Gastroesophageal sphincter (tissue), 4 donors: Measurements from ENCODE around the gene EFHD2. TPM values are rescaled to one million over a fixed set of nuclear protein-coding genes. Genes with fewer than 3 reads are reported as not detected.
"Not testable (repeated sequence)": the region's sequence is repeated elsewhere in the genome, so short reads cannot be mapped to it uniquely, and the experiment has no call there.

Experiments
- ATAC-seq: fragments of 150-250 bp; one replicate; pipeline ENCODE4 v1.9.1; 2016; ENCODE audit warnings: mild to moderate bottlenecking, moderate library complexity
- H3K27ac ChIP-seq, 4 donors: fragments of 200-600 bp; sonication (generic) in 3 of 4; 1 replicate in 3 of 4; 2 replicates in 1 of 4; pipeline ENCODE4 v1.5.1; 2016 to 2019
- H3K27me3 ChIP-seq: fragments of 200-600 bp; sonication (generic); one replicate; pipeline ENCODE4 v1.5.1; 2019
- H3K36me3 ChIP-seq, 2 donors: fragments of 200-600 bp; sonication (generic); one replicate each; pipeline ENCODE4 v1.5.1; 2019; ENCODE audit warnings: control low read depth in 1 of 2
- H3K4me1 ChIP-seq, 3 donors: fragments of 200-600 bp; sonication (generic); 1 replicate in 2 of 3; 2 replicates in 1 of 3; pipeline ENCODE4 v1.5.1; 2016 to 2019; ENCODE audit warnings: control low read depth in 2 of 3
- H3K4me3 ChIP-seq, 2 donors: fragments of 200-600 bp; sonication (generic); one replicate each; pipeline ENCODE4 v1.5.1; 2019; ENCODE audit warnings: mild to moderate bottlenecking in 1 of 2, moderate library complexity in 1 of 2
- H3K9me3 ChIP-seq, 3 donors: fragments of 200-600 bp; sonication (generic); one replicate each; pipeline ENCODE4 v1.5.1; 2017 to 2019; ENCODE audit warnings: control low read depth in 2 of 3
- CTCF ChIP-seq, 4 experiments: fragments of 200-600 bp in 2 of 4; fragments of 450-650 bp in 2 of 4; sonication (generic) in 1 of 4; IDR thresholded peaks; one replicate each; pipeline ENCODE4 v1.5.1; 2017 to 2019; ENCODE audit warnings: antibody characterized with exemption in 4 of 4, mild to moderate bottlenecking in 2 of 4, moderate library complexity in 2 of 4
- EP300 ChIP-seq: sonication (generic); formaldehyde crosslinking; IDR thresholded peaks from one replicate; pipeline ENCODE4 v1.6.1; 2017; ENCODE audit warnings: antibody characterized with exemption, mild to moderate bottlenecking
- POLR2A ChIP-seq, 2 donors: fragments of 450-650 bp; IDR thresholded peaks; one replicate each; pipeline ENCODE4 v1.6.1; 2017; ENCODE audit warnings: antibody characterized with exemption in 2 of 2, mild to moderate bottlenecking in 2 of 2, moderate library complexity in 1 of 2
- POLR2AphosphoS5 ChIP-seq: sonication (generic); formaldehyde crosslinking; IDR thresholded peaks from one replicate; pipeline ENCODE4 v1.6.1; 2017; ENCODE audit warnings: antibody characterized with exemption
- WGBS, 2 donors: methylation state at CpG; one replicate each; pipeline ENCODE4 v1.1.5; 2018; ENCODE audit warnings: low coverage in 1 of 2; 5-methylcytosine and 5-hydroxymethylcytosine counted together
- total RNA-seq, 4 donors: library from RNA; depleted of rRNA; stranded (reverse); fragments of >200 nt; gene quantifications; one replicate each; pipeline ENCODE4 v1.1.0, GENCODE V29; 2016

The EFHD2 gene
- total RNA-seq, 4 donors from 2014 or later = 26.3 to 60.7 (median 53.7) TPM

GRCh38 chr1:15433471-15433870 is 23.8 kb downstream of the EFHD2 start:
- no peak overlapping the region for H3K27ac ChIP-seq
- WGBS, 2 donors = 71 to 86% methylated on average over 1 to 6 of the region's 9 CpGs
- ATAC-seq = no peak
- H3K9me3 ChIP-seq = no peaks in the 10 kb centered on the region
- H3K27me3 ChIP-seq = no peaks in the 10 kb centered on the region
- no peak overlapping the region for H3K4me3 ChIP-seq
- H3K4me1 ChIP-seq = no peaks in the 10 kb centered on the region
- peaks cover 0 to 21% of the 10 kb centered on the region in 2 donors for H3K36me3 ChIP-seq
- no peak for TF ChIP-seq CTCF (IDR thresholded peaks at IDR 0.05)
- no peak for TF ChIP-seq POLR2A (IDR thresholded peaks at IDR 0.05)
- no peak for TF ChIP-seq POLR2AphosphoS5
- TF ChIP-seq EP300 = no peak

GRCh38 chr1:15434739-15435138 is 25.1 kb downstream of the EFHD2 start:
- not testable (repeated sequence) for ATAC-seq, H3K36me3 ChIP-seq, H3K27me3 ChIP-seq, H3K4me1 ChIP-seq, H3K4me3 ChIP-seq, H3K27ac ChIP-seq, H3K9me3 ChIP-seq
- 48 to 58% methylated on average over 3 of the region's 8 CpGs for WGBS, 2 donors

- no peaks in the 10 kb centered on the region for H3K4me1 ChIP-seq
- no peak overlapping the region for H3K27ac ChIP-seq
- no peaks in the 10 kb centered on the region for H3K9me3 ChIP-seq
- ATAC-seq = no peak
- H3K4me3 ChIP-seq = no peak overlapping the region
- TF ChIP-seq POLR2AphosphoS5 (no peak), CTCF (IDR thresholded peaks at IDR 0.05) (no peak)
- H3K27me3 ChIP-seq = no peaks in the 10 kb centered on the region
- 98 to 100% methylated on average over 5 to 10 of the region's 17 CpGs for WGBS, 2 donors
- H3K36me3 ChIP-seq = peaks cover 0 to 6% of the 10 kb centered on the region in 2 donors
Observed at GRCh38 chr1:15435239-15436077, 25.8 kb downstream of the EFHD2 start.

GRCh38 chr1:15436881-15437442 is 27.3 kb downstream of the EFHD2 start:
- WGBS, 2 donors = 98 to 100% methylated on average over 2 to 5 of the region's 6 CpGs
- no peak for TF ChIP-seq EP300
- no peak for TF ChIP-seq CTCF (IDR thresholded peaks at IDR 0.05)
- no peak for ATAC-seq
- Histone ChIP-seq H3K36me3 (no peaks in the 10 kb centered on the region), H3K27ac (no peak overlapping the region), H3K4me3 (no peak overlapping the region), H3K9me3 (no peaks in the 10 kb centered on the region), H3K4me1 (no peaks in the 10 kb centered on the region), H3K27me3 (no peaks in the 10 kb centered on the region)

GRCh38 chr1:15439325-15439724 is 29.6 kb downstream of the EFHD2 start:
- no peak for TF ChIP-seq POLR2A (IDR thresholded peaks at IDR 0.05)
- no peak for TF ChIP-seq CTCF (IDR thresholded peaks at IDR 0.05)
- no peak for TF ChIP-seq POLR2AphosphoS5
- TF ChIP-seq EP300 = no peak
- WGBS, 2 donors = 93 to 94% methylated on average over 7 to 11 of the region's 14 CpGs
- ATAC-seq = no peak

More at GRCh38 chr1:15439325-15439724, 29.6 kb downstream of the EFHD2 start:
- Histone ChIP-seq H3K36me3 (no peaks in the 10 kb centered on the region), H3K4me1 (no peaks in the 10 kb centered on the region), H3K27ac (no peak overlapping the region), H3K27me3 (no peaks in the 10 kb centered on the region), H3K4me3 (no peak overlapping the region), H3K9me3 (no peaks in the 10 kb centered on the region)
